A549 (cell line): ENCODE measurements around the gene RPL23.

Source experiments
- EHMT2 ChIP-seq: fragments of 200-600 bp; sonication (generic); IDR thresholded peaks from 2 replicates; pipeline ENCODE4 v1.6.1; 2016; ENCODE audit warnings: antibody characterized with exemption, low read depth, mild to moderate bottlenecking, moderate library complexity
- ESRRA ChIP-seq: fragments of 150-350 bp; IDR thresholded peaks from 2 replicates; pipeline ENCODE4 v1.6.1; 2014; ENCODE audit warnings: mild to moderate bottlenecking, low read length, borderline replicate concordance
- FOSL2 ChIP-seq, 2 experiments: fragments of 450-650 bp in 1 of 2; fragments of >200 bp in 1 of 2; sonication (Bioruptor Twin) in 1 of 2; formaldehyde crosslinking; IDR thresholded peaks; 2 replicates each; pipeline versions ENCODE4 v1.5.0 to v1.6.1; 2016 to 2020; ENCODE audit warnings: mild to moderate bottlenecking in 1 of 2, moderate library complexity in 1 of 2
- HMGXB4 ChIP-seq: fragments of 250-450 bp; sonication (Bioruptor Pico); IDR thresholded peaks from 2 replicates; pipeline ENCODE4 v1.5.0; 2021; ENCODE audit warnings: mild to moderate bottlenecking, moderate library complexity, borderline replicate concordance
- POLR2A ChIP-seq: IDR thresholded peaks from 2 replicates; pipeline ENCODE4 v1.6.1; 2012; ENCODE audit warnings: mild to moderate bottlenecking, low read length
- TP53 ChIP-seq: fragments of 250-450 bp; sonication (Bioruptor Pico); IDR thresholded peaks from 2 replicates; pipeline ENCODE4 v1.5.0; 2021; ENCODE audit warnings: mild to moderate bottlenecking, moderate library complexity
- ZFP36 ChIP-seq: fragments of 450-650 bp; IDR thresholded peaks from 2 replicates; pipeline ENCODE4 v1.6.1; 2014; ENCODE audit warnings: borderline replicate concordance; ENCODE audit not compliant: partially characterized antibody
- TF ChIP-seq, protein P1 (sequence below): fragments of >200 bp; sonication (Bioruptor Twin); formaldehyde crosslinking; IDR thresholded peaks from 3 replicates; pipeline ENCODE4 v1.5.1; 2016

DNA sequence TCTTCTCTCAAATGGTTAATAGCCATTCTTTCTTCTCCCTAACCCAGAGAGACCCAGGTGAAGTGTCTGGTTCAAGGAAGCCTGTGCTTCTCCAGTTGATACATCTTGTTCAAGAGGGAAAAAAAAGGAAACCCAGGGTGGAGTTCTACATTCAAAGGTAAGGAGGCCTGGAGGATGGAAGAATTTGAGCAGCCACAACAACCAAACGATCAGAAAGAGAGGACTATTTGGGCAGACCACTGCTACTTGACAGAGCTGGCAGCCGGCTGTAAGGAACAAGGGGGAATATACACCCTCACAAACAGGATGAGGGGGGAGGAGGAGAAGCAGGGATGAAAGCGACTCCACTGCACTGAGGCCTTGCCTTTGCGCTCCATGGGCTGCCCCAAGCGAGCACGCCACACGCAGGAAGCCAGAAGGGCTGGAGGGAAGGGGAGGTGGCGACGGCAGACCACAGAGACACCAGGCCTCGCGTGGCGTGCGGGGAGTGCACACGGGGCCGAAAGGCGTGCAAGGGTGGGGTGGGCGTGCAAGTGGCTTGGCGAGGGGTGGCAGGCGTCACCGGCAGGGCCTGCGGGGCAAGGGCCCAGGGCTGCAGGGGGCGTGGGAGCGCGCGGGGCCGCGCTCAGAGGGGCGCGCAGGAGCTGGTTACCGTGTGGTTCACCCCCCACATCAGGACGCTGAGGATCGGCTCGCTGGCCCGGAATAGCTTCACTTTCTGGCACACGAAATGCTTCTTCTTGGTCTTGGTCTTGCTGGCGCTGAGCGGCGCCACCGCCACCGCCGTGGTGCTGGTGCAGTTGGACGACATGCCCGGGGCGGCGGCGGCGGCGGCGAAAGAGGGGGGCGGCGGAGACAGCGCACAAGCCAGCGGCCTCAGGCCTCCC is 54.7 kb downstream of the RPL23 start:
- TF ChIP-seq, protein P1, sequence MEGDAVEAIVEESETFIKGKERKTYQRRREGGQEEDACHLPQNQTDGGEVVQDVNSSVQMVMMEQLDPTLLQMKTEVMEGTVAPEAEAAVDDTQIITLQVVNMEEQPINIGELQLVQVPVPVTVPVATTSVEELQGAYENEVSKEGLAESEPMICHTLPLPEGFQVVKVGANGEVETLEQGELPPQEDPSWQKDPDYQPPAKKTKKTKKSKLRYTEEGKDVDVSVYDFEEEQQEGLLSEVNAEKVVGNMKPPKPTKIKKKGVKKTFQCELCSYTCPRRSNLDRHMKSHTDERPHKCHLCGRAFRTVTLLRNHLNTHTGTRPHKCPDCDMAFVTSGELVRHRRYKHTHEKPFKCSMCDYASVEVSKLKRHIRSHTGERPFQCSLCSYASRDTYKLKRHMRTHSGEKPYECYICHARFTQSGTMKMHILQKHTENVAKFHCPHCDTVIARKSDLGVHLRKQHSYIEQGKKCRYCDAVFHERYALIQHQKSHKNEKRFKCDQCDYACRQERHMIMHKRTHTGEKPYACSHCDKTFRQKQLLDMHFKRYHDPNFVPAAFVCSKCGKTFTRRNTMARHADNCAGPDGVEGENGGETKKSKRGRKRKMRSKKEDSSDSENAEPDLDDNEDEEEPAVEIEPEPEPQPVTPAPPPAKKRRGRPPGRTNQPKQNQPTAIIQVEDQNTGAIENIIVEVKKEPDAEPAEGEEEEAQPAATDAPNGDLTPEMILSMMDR: no peak
- TF ChIP-seq EHMT2 (no peak), POLR2A (peak; percentile 23; the same call in 1 of the 2 replicates), ESRRA (no peak), HMGXB4 (no peak), TP53 (CRISPR knock-in tag) (no peak), FOSL2 (IDR thresholded peaks at IDR 0.05) (no peak), FOSL2 (CRISPR knock-in tag; IDR thresholded peaks at IDR 0.05) (no peak), ZFP36 (no peak)
